Stimulated activated CD8-positive, alpha-beta memory T cell treated with anti-CD3 and anti-CD28 coated beads, Interleukin-7, amount 100 ng/mL, for 48 hours (primary cell): ENCODE results near the gene HOXA1.

Source experiments
- DNase-seq, 2 donors: peaks; one replicate each; pipeline ENCODE4 v3.0.0-alpha.2; 2020; ENCODE audit warnings: low read depth in 1 of 2; ENCODE audit errors: extremely low read depth in 1 of 2

Gene HOXA1

GRCh38 chr7:27106181-27106900 lies 10.5 kb upstream of the HOXA1 start:
- DNase-seq = no peak

GRCh38 chr7:27105301-27106031 lies 9.7 kb upstream of the HOXA1 start:
- DNase-seq = no peak

- DNase-seq = no peak
Measured at GRCh38 chr7:27104341-27105058, 8.7 kb upstream of the HOXA1 start.

GRCh38 chr7:27103489-27104226 lies 7.9 kb upstream of the HOXA1 start:
- DNase-seq = no peak

GRCh38 chr7:27102581-27103442 lies 7.0 kb upstream of the HOXA1 start, which contains the start of gene HOXA2:
Gene HOXA2, minus strand, starts transcription at chr7:27102683. Its CDS starts 183 bp downstream, at chr7:27102500.
- DNase-seq = no peak

GRCh38 chr7:27101957-27102580 lies 6.3 kb upstream of the HOXA1 start:
- DNase-seq = no peak

GRCh38 chr7:27101171-27101956 lies 5.6 kb upstream of the HOXA1 start:
- DNase-seq = no peak

- no peak for DNase-seq
Measured at GRCh38 chr7:27100694-27101170, 4.9 kb upstream of the HOXA1 start.

- DNase-seq = no peak
Measured at GRCh38 chr7:27099453-27100370, 3.9 kb upstream of the HOXA1 start.

- no peak for DNase-seq
Measured at GRCh38 chr7:27098578-27099451, 3.0 kb upstream of the HOXA1 start.

GRCh38 chr7:27097686-27098577 lies 2.1 kb upstream of the HOXA1 start:
- no peak for DNase-seq

- DNase-seq = no peak
Measured at GRCh38 chr7:27096768-27097514, 1.1 kb upstream of the HOXA1 start.

- no peak for DNase-seq
Measured at GRCh38 chr7:27095050-27095896, 527 bp downstream of the HOXA1 start.
